ENCODE measurements around the gene KCNQ1.

Gene KCNQ1

GRCh38 chr11:2825889-2826678, 381.3 kb downstream of the KCNQ1 start:
- Histone ChIP-seq H3K4me3 (ENCODE audit: low read length, poor library complexity, severe bottlenecking) (no peak overlapping the region), H3K9me3 (ENCODE audit: insufficient read depth, low read depth, low read length) (peaks cover 32% of the 10 kb centered on the region; the same call in 1 of the 2 replicates), H3K9ac (ENCODE audit: low read depth, low read length, poor library complexity, severe bottlenecking) (no peak overlapping the region), H3K27me3 (ENCODE audit: insufficient read depth, low read length, poor library complexity, severe bottlenecking) (no peaks in the 10 kb centered on the region), H3K9me2 (replicated peaks; ENCODE audit: low read depth, low read length) (no peaks in the 10 kb centered on the region), H4K20me1 (ENCODE audit: insufficient read depth, low read length, poor library complexity, severe bottlenecking) (no peaks in the 10 kb centered on the region), H3F3A (ENCODE audit: low read depth) (no peaks in the 10 kb centered on the region), H2AFZ (ENCODE audit: low read length) (no peak overlapping the region), H3K4me1 (ENCODE audit: insufficient read depth, low read length, poor library complexity, severe bottlenecking) (no peaks in the 10 kb centered on the region), H3K4me2 (ENCODE audit: low read depth, low read length, poor library complexity, severe bottlenecking) (no peak overlapping the region), H3K79me2 (ENCODE audit: insufficient read depth, low read length) (no peaks in the 10 kb centered on the region), H3K36me3 (ENCODE audit: insufficient read depth, low read length) (0 out of 2 replicates have a peak, but pooled peaks cover 5% of the 10 kb centered on the region)
- TF ChIP-seq CTCF (conservative IDR thresholded peaks at IDR 0.05; ENCODE audit: low read length) (no peak), EZH2phosphoT487 (IDR thresholded peaks at IDR 0.05; ENCODE audit: borderline replicate concordance) (no peak)

- H2AFZ ChIP-seq (ENCODE audit: low read length), result no peak overlapping the region
- H3K4me2 ChIP-seq (ENCODE audit: low read depth, low read length, poor library complexity, severe bottlenecking), result no peak overlapping the region
- H4K20me1 ChIP-seq (ENCODE audit: insufficient read depth, low read length, poor library complexity, severe bottlenecking), result no peaks in the 10 kb centered on the region
- 0 out of 2 replicates have a peak, but pooled peaks cover 4% of the 10 kb centered on the region for H3K36me3 ChIP-seq (ENCODE audit: insufficient read depth, low read length)
- H3K4me1 ChIP-seq (ENCODE audit: insufficient read depth, low read length, poor library complexity, severe bottlenecking), result no peaks in the 10 kb centered on the region
- H3K9me2 ChIP-seq (replicated peaks; ENCODE audit: low read depth, low read length), result no peaks in the 10 kb centered on the region
- no peaks in the 10 kb centered on the region for H3K27me3 ChIP-seq (ENCODE audit: insufficient read depth, low read length, poor library complexity, severe bottlenecking)
- no peaks in the 10 kb centered on the region for H3K79me2 ChIP-seq (ENCODE audit: insufficient read depth, low read length)
- H3F3A ChIP-seq (ENCODE audit: low read depth), result no peaks in the 10 kb centered on the region
- no peak overlapping the region for H3K4me3 ChIP-seq (ENCODE audit: low read length, poor library complexity, severe bottlenecking)
- peaks cover 32% of the 10 kb centered on the region; the same call in 1 of the 2 replicates for H3K9me3 ChIP-seq (ENCODE audit: insufficient read depth, low read depth, low read length)
- H3K9ac ChIP-seq (ENCODE audit: low read depth, low read length, poor library complexity, severe bottlenecking), result no peak overlapping the region
- no peak for TF ChIP-seq EZH2phosphoT487 (IDR thresholded peaks at IDR 0.05; ENCODE audit: borderline replicate concordance)
- no peak for TF ChIP-seq CTCF (conservative IDR thresholded peaks at IDR 0.05; ENCODE audit: low read length)
Observed at GRCh38 chr11:2826679-2827056, 381.9 kb downstream of the KCNQ1 start.

GRCh38 chr11:2827256-2827655, 382.4 kb downstream of the KCNQ1 start:
- H2AFZ ChIP-seq (ENCODE audit: low read length), result no peak overlapping the region
- TF ChIP-seq CTCF (conservative IDR thresholded peaks at IDR 0.05; ENCODE audit: low read length), result no peak
- TF ChIP-seq EZH2phosphoT487 (IDR thresholded peaks at IDR 0.05; ENCODE audit: borderline replicate concordance), result no peak
- no peaks in the 10 kb centered on the region for H3F3A ChIP-seq (ENCODE audit: low read depth)
- no peak overlapping the region for H3K9ac ChIP-seq (ENCODE audit: low read depth, low read length, poor library complexity, severe bottlenecking)
- H3K4me3 ChIP-seq (ENCODE audit: low read length, poor library complexity, severe bottlenecking), result no peak overlapping the region
- H3K27me3 ChIP-seq (ENCODE audit: insufficient read depth, low read length, poor library complexity, severe bottlenecking), result no peaks in the 10 kb centered on the region
- H3K9me2 ChIP-seq (replicated peaks; ENCODE audit: low read depth, low read length), result no peaks in the 10 kb centered on the region
- H3K79me2 ChIP-seq (ENCODE audit: insufficient read depth, low read length), result no peaks in the 10 kb centered on the region
- H3K36me3 ChIP-seq (ENCODE audit: insufficient read depth, low read length), result 0 out of 2 replicates have a peak, but pooled peaks cover 3% of the 10 kb centered on the region
- H4K20me1 ChIP-seq (ENCODE audit: insufficient read depth, low read length, poor library complexity, severe bottlenecking), result no peaks in the 10 kb centered on the region
- no peaks in the 10 kb centered on the region for H3K4me1 ChIP-seq (ENCODE audit: insufficient read depth, low read length, poor library complexity, severe bottlenecking)
- peaks cover 27% of the 10 kb centered on the region; the same call in 1 of the 2 replicates for H3K9me3 ChIP-seq (ENCODE audit: insufficient read depth, low read depth, low read length)
- no peak overlapping the region for H3K4me2 ChIP-seq (ENCODE audit: low read depth, low read length, poor library complexity, severe bottlenecking)

Data from Loucy (cell line).